ENCODE results near the gene PSMB1. TPM values are rescaled to one million over a fixed set of nuclear protein-coding genes. Genes with fewer than 3 reads are reported as not detected.

The PSMB1 gene
- polyA plus RNA-seq (2013, experiment 1 of 2) = 270 TPM
- 242 TPM for polyA plus RNA-seq (2013, experiment 2 of 2)

DNA sequence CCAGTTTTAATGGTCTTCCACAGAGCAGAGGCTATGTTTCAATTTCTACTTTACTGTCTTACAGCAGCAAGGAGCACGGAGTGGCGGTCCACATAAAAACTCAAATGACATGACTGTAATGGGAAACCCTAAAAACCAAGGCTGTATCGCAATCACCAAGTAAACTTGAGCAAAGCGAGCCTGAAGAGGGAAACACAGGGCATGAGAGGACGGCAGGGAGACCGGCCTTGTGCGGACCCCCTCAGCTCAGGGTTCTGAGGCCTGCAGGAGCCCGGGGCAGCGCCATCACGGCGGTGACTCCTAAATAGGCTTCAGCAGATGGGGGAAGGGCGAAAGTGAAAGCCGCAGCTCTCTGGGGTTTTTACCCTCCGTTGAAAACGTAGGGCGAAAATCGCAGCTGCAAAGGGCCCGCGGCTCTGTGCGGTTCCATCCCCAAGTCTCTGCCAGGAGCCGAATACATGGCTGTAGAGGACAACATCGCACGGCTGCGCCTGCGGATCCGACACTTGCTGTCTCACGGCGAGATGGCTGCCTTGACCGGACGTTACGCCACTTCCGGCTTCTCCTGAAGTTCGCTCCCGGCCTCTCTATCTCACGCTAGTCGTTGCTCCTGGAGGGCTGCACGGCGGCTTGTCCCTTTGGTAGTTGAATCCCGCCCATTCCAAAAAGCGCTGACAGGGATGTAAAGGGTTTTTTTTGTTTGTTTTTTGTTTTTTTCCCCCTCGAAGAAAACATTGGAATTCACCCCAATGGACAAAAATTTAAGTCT lies at the start of gene PSMB1:
TSS of gene PSMB1 (minus strand) at position 543 of the 769 bp plus-strand sequence. CDS start at position 478, 65 bp downstream.
- Histone ChIP-seq H3K27ac (ENCODE audit: low read depth, low read length) (peak within 1 kb of the TSS; percentile 96), H3K4me3 (ENCODE audit: low read length) (peak within 1 kb of the TSS; percentile 92), H3K9ac (ENCODE audit: low read depth, low read length) (peak within 1 kb of the TSS; percentile 96), H3K36me3 (ENCODE audit: insufficient read depth, low read length) (peaks cover 31% of the 10 kb centered on the region), H3K4me1 (ENCODE audit: insufficient read depth, low read length) (peaks cover 10% of the 10 kb centered on the region; the same call in 1 of the 2 replicates), H3K9me3 (ENCODE audit: insufficient read depth, low read depth, low read length) (no peaks in the 10 kb centered on the region), H3K27me3 (ENCODE audit: insufficient read depth, low read length) (no peaks in the 10 kb centered on the region)
- under 1% methylated on average over 39 of the region's 41 CpGs for WGBS

GRCh38 chr6:170597278-170597677 lies 44.2 kb upstream of the PSMB1 start:
- Histone ChIP-seq H3K9ac (ENCODE audit: low read depth, low read length) (no peak overlapping the region), H3K9me3 (ENCODE audit: insufficient read depth, low read depth, low read length) (peaks cover 13% of the 10 kb centered on the region), H3K4me1 (ENCODE audit: insufficient read depth, low read length) (peaks cover 16% of the 10 kb centered on the region), H3K27me3 (ENCODE audit: insufficient read depth, low read length) (no peaks in the 10 kb centered on the region), H3K4me3 (ENCODE audit: low read length) (no peak overlapping the region), H3K27ac (ENCODE audit: low read depth, low read length) (no peak overlapping the region), H3K36me3 (ENCODE audit: insufficient read depth, low read length) (no peaks in the 10 kb centered on the region)

- Histone ChIP-seq H3K4me3 (ENCODE audit: low read length) (no peak overlapping the region), H3K27ac (ENCODE audit: low read depth, low read length) (no peak overlapping the region), H3K4me1 (ENCODE audit: insufficient read depth, low read length) (peaks cover 16% of the 10 kb centered on the region), H3K9me3 (ENCODE audit: insufficient read depth, low read depth, low read length) (peaks cover 22% of the 10 kb centered on the region), H3K27me3 (ENCODE audit: insufficient read depth, low read length) (no peaks in the 10 kb centered on the region), H3K9ac (ENCODE audit: low read depth, low read length) (no peak overlapping the region), H3K36me3 (ENCODE audit: insufficient read depth, low read length) (no peaks in the 10 kb centered on the region)
These were observed 43.3 kb upstream of the PSMB1 start for GRCh38 chr6:170596426-170596825.

DNA sequence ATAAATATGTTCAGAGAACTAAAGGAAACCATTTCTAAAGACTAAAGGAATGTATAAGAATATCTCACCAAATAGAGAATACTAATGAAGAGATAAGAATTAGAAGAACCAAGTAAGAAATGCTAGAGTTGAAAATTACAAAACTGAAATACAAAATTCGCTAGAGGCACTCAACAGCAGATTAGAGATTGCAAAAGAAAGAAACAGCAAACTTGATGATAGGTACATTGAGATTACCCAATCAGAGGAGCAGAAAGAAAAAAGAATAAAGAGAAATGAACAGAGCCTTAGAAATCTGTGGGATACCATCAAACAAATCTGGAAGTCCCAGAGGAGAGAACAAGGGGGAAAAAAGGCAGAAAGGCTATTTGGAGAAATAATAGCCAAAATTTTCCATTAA lies 37.6 kb upstream of the PSMB1 start:
- Histone ChIP-seq H3K36me3 (ENCODE audit: insufficient read depth, low read length) (no peaks in the 10 kb centered on the region), H3K4me3 (ENCODE audit: low read length) (no peak overlapping the region), H3K4me1 (ENCODE audit: insufficient read depth, low read length) (peaks cover 20% of the 10 kb centered on the region), H3K27me3 (ENCODE audit: insufficient read depth, low read length) (no peaks in the 10 kb centered on the region), H3K27ac (ENCODE audit: low read depth, low read length) (no peak overlapping the region), H3K9me3 (ENCODE audit: insufficient read depth, low read depth, low read length) (peaks cover 43% of the 10 kb centered on the region), H3K9ac (ENCODE audit: low read depth, low read length) (no peak overlapping the region)
- 100% methylated on average over 1 of the region's 1 CpG for WGBS

- H3K4me1 ChIP-seq (ENCODE audit: insufficient read depth, low read length) = peaks cover 30% of the 10 kb centered on the region
- H3K36me3 ChIP-seq (ENCODE audit: insufficient read depth, low read length) = peaks cover 30% of the 10 kb centered on the region
These were observed 31.9 kb upstream of the PSMB1 start for GRCh38 chr6:170584954-170585498.

DNA sequence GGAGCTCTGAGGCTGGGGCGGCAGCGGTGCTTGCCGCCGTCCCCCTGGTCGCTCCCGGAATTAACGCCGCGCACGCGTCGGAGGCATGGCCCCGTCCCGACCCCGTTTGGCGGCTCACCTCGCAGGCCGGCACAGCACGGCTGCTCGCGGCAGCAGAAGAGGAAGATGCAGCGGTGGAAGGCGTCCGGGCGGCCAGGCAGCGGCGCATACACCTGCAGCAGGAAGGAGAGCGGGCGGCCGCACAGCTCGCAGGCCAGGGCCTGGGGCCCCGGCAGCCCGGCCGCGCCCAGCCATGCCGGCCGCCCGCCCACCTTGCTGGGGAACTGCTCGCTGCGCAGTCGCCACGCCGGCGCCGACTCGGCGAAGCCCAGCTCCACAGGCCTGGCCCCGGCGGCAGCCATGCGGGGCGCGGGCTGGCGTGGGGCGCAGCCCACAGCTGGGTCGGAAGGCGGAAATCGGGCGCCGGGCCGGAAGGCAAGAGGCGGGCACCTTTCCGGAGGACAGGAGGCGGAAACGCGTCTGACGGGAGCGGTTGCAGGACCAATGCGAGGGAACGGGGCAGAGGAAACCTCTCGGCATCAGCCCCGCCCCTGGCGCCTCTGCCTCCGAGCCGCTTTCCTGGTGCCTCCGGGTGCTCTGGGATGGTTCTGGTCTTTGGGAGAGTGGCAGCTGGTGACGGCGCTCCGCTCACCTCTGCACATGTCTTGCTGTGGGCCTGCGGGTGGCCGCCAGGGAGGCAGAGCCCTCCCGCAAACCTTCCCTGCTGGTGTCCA lies 31.3 kb upstream of the PSMB1 start, which contains the start of gene PDCD2:
TSS of gene PDCD2 (minus strand) at position 457 of the 773 bp plus-strand sequence. CDS start at position 401, 56 bp downstream.
- H3K4me1 ChIP-seq (ENCODE audit: insufficient read depth, low read length) = peaks cover 30% of the 10 kb centered on the region
- peaks cover 2% of the 10 kb centered on the region; the same call in 1 of the 2 replicates for H3K9me3 ChIP-seq (ENCODE audit: insufficient read depth, low read depth, low read length)
- H3K9ac ChIP-seq (ENCODE audit: low read depth, low read length) = peak within 1 kb of the TSS; percentile 96
- peak within 1 kb of the TSS; percentile 89 for H3K27ac ChIP-seq (ENCODE audit: low read depth, low read length)
- H3K36me3 ChIP-seq (ENCODE audit: insufficient read depth, low read length) = peaks cover 37% of the 10 kb centered on the region
- peak within 1 kb of the TSS; percentile 100 for H3K4me3 ChIP-seq (ENCODE audit: low read length)
- under 1% methylated on average over 81 of the region's 81 CpGs for WGBS
- no peaks in the 10 kb centered on the region for H3K27me3 ChIP-seq (ENCODE audit: insufficient read depth, low read length)

More at GRCh38 chr6:170584954-170585498, 31.9 kb upstream of the PSMB1 start:
- peaks cover 9% of the 10 kb centered on the region for H3K9me3 ChIP-seq (ENCODE audit: insufficient read depth, low read depth, low read length)
- peak overlapping the region; percentile 89 for H3K27ac ChIP-seq (ENCODE audit: low read depth, low read length)
- peak overlapping the region; percentile 96 for H3K9ac ChIP-seq (ENCODE audit: low read depth, low read length)
- WGBS = 0% methylated on average over 6 of the region's 6 CpGs
- H3K4me3 ChIP-seq (ENCODE audit: low read length) = peak overlapping the region; percentile 100
- H3K27me3 ChIP-seq (ENCODE audit: insufficient read depth, low read length) = no peaks in the 10 kb centered on the region

GRCh38 chr6:170583756-170584180 lies 30.7 kb upstream of the PSMB1 start:
- 2% methylated on average over 12 of the region's 12 CpGs for WGBS
- H3K4me1 ChIP-seq (ENCODE audit: insufficient read depth, low read length) = peaks cover 30% of the 10 kb centered on the region
- peak overlapping the region; percentile 76 for H3K27ac ChIP-seq (ENCODE audit: low read depth, low read length)
- H3K9me3 ChIP-seq (ENCODE audit: insufficient read depth, low read depth, low read length) = no peaks in the 10 kb centered on the region
- peak overlapping the region; percentile 96 for H3K9ac ChIP-seq (ENCODE audit: low read depth, low read length)
- peak overlapping the region; percentile 100 for H3K4me3 ChIP-seq (ENCODE audit: low read length)
- H3K36me3 ChIP-seq (ENCODE audit: insufficient read depth, low read length) = peaks cover 43% of the 10 kb centered on the region
- no peaks in the 10 kb centered on the region for H3K27me3 ChIP-seq (ENCODE audit: insufficient read depth, low read length)

DNA sequence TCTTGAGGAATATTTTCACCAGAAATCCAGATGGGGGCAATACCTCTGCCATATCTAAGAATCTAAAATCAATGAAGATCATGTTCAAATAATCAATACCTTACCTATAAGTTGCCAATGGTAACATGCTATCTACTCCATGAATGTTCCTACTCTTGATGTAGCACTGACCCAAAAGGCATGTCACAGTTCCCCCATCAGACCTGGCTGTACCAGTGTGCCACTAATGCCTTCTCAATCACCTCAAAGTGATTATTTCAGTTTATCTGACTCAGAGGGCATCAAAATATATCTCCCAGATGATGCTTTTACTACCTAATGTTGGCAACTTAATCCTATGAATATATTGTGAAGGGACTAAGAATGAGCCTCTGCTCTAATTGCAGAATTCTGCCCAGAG lies 25.8 kb upstream of the PSMB1 start:
- Histone ChIP-seq H3K27me3 (ENCODE audit: insufficient read depth, low read length) (no peaks in the 10 kb centered on the region), H3K9ac (ENCODE audit: low read depth, low read length) (no peak overlapping the region), H3K4me3 (ENCODE audit: low read length) (no peak overlapping the region), H3K9me3 (ENCODE audit: insufficient read depth, low read depth, low read length) (no peaks in the 10 kb centered on the region), H3K36me3 (ENCODE audit: insufficient read depth, low read length) (peaks cover 91% of the 10 kb centered on the region), H3K4me1 (ENCODE audit: insufficient read depth, low read length) (peaks cover 4% of the 10 kb centered on the region; the same call in 1 of the 2 replicates), H3K27ac (ENCODE audit: low read depth, low read length) (no peak overlapping the region)

- WGBS = 85% methylated on average over 1 of the region's 1 CpG
- Histone ChIP-seq H3K36me3 (ENCODE audit: insufficient read depth, low read length) (peaks cover 99% of the 10 kb centered on the region), H3K27ac (ENCODE audit: low read depth, low read length) (no peak overlapping the region)
These were observed 22.1 kb upstream of the PSMB1 start for GRCh38 chr6:170575250-170575649.

DNA sequence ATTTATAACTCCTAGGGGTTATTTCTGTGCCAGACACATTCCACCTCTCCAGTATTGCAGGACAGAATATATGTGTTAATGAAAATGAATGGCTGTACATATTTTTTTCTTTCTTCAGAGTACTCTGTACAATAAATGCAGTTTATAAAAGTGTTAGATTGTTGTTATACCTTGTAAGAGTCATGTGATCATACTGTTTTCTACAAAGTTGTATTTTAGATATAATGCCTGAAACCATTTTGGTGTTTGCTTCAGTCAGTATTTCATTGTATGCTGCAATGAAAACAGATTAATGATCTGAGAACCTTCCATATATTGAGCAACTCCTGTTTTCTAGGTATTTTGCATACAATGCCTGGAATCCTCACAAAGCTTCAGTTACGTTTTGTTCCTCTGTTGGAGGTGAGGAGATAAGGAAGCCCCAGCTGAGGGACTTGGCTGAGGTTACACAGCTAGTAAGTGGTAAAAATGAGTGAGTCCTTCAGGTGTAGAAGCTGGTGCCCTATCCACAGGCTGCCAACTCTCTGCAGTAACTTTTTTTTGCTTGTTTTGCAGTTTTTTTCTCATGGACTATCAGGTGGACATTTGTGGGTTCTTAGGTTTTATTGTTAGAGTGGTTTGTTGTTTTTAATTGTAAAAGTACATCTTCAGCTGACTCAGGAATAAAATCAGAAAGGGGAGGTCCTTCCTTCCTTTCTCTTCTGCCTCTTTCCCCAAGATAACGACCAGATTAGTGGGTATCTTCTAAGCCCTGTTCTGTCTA lies 19.8 kb upstream of the PSMB1 start:
- no peak overlapping the region for H3K4me3 ChIP-seq (ENCODE audit: low read length)
- peaks cover 95% of the 10 kb centered on the region for H3K36me3 ChIP-seq (ENCODE audit: insufficient read depth, low read length)
- H3K9me3 ChIP-seq (ENCODE audit: insufficient read depth, low read depth, low read length) = no peaks in the 10 kb centered on the region
- WGBS = 81% methylated on average over 2 of the region's 2 CpGs
- H3K9ac ChIP-seq (ENCODE audit: low read depth, low read length) = no peak overlapping the region
- H3K4me1 ChIP-seq (ENCODE audit: insufficient read depth, low read length) = no peaks in the 10 kb centered on the region
- H3K27ac ChIP-seq (ENCODE audit: low read depth, low read length) = no peak overlapping the region
- no peaks in the 10 kb centered on the region for H3K27me3 ChIP-seq (ENCODE audit: insufficient read depth, low read length)

More at GRCh38 chr6:170575250-170575649, 22.1 kb upstream of the PSMB1 start:
- Histone ChIP-seq H3K27me3 (ENCODE audit: insufficient read depth, low read length) (no peaks in the 10 kb centered on the region), H3K4me3 (ENCODE audit: low read length) (no peak overlapping the region), H3K9ac (ENCODE audit: low read depth, low read length) (no peak overlapping the region), H3K9me3 (ENCODE audit: insufficient read depth, low read depth, low read length) (no peaks in the 10 kb centered on the region), H3K4me1 (ENCODE audit: insufficient read depth, low read length) (no peaks in the 10 kb centered on the region)
